OCI-LY7 (cell line): ENCODE data around the gene GNL2. TPM values are rescaled to one million over a fixed set of nuclear protein-coding genes. Genes with fewer than 3 reads are reported as not detected.
A peak's percentile ranks its signal among the peaks of the same experiment; 100 is the strongest.

Source experiments
- BruUV-seq: library from RNA; stranded (reverse); fragments of 400-500 nt; replicated peaks from 2 replicates; lab custom pipeline; 2021; lab: Mats Ljungman, UMichigan
- CTCF ChIA-PET: fragments of 300-600 bp; sonication (Branson Sonifier 250); formaldehyde crosslinking; loops from one replicate; lab custom pipeline; 2022; ENCODE audit warnings: antibody characterized with exemption; ENCODE audit not compliant: unreplicated experiment; lab: Charles Lee
- POLR2A ChIA-PET: fragments of 300-600 bp; sonication (Branson Sonifier 250); formaldehyde crosslinking; loops from one replicate; lab custom pipeline; 2022; ENCODE audit warnings: antibody characterized with exemption; lab: Charles Lee
- DNase-seq: peaks from one replicate; pipeline ENCODE4 v3.0.0-alpha.2; 2015; ENCODE audit warnings: low spot score
- H2AFZ ChIP-seq: fragments of 200-600 bp; sonication (generic), shearing (Covaris generic); 2 replicates; pipeline ENCODE4 v1.6.1; 2014; ENCODE audit warnings: mild to moderate bottlenecking, antibody characterized with exemption, low read length, moderate library complexity
- H3K27ac ChIP-seq: fragments of 200-600 bp; sonication (generic); 2 replicates; pipeline ENCODE4 v1.5.1; 2014; ENCODE audit warnings: mixed run types, low read depth, mild to moderate bottlenecking, moderate library complexity, low read length, inconsistent platforms; ENCODE audit not compliant: poor library complexity, severe bottlenecking
- H3K36me3 ChIP-seq: fragments of 200-600 bp; sonication (generic); 2 replicates; pipeline ENCODE4 v1.6.1; 2014; ENCODE audit warnings: mild to moderate bottlenecking, antibody characterized with exemption, low read length, moderate library complexity, mixed read lengths; ENCODE audit not compliant: insufficient read depth
- H3K4me1 ChIP-seq: fragments of 200-600 bp; sonication (generic); 2 replicates; pipeline ENCODE4 v1.5.1; 2014; ENCODE audit warnings: mild to moderate bottlenecking, low read length; ENCODE audit not compliant: insufficient read depth, poor library complexity, severe bottlenecking
- H3K4me2 ChIP-seq: fragments of 200-600 bp; sonication (generic); 2 replicates; pipeline ENCODE4 v1.6.1; 2014; ENCODE audit warnings: mild to moderate bottlenecking, low read length
- H3K4me3 ChIP-seq: fragments of 200-600 bp; sonication (generic); 2 replicates; pipeline ENCODE4 v1.5.1; 2014; ENCODE audit warnings: mild to moderate bottlenecking, low read depth, low read length; ENCODE audit not compliant: poor library complexity, severe bottlenecking
- H3K79me2 ChIP-seq: fragments of 200-600 bp; sonication (generic); 2 replicates; pipeline ENCODE4 v1.6.1; 2016; ENCODE audit warnings: low read depth, mild to moderate bottlenecking, low read length, moderate library complexity, mixed read lengths; ENCODE audit not compliant: insufficient read depth
- H3K9me2 ChIP-seq: fragments of 200-600 bp; sonication (generic); 2 replicates; pipeline ENCODE4 v1.6.1; 2016; ENCODE audit warnings: mild to moderate bottlenecking, low read length, mixed read lengths; ENCODE audit not compliant: insufficient read depth
- H3K9me3 ChIP-seq: fragments of 200-600 bp; sonication (generic); 2 replicates; pipeline ENCODE4 v1.6.1; 2014; ENCODE audit warnings: mild to moderate bottlenecking, mixed run types, low read length, mixed read lengths
- H4K20me1 ChIP-seq: fragments of 200-600 bp; sonication (generic); 2 replicates; pipeline ENCODE4 v1.6.1; 2014; ENCODE audit warnings: mild to moderate bottlenecking, antibody characterized with exemption, low read length, moderate library complexity, mixed read lengths; ENCODE audit not compliant: insufficient read depth
- EZH2phosphoT487 ChIP-seq: fragments of 200-600 bp; sonication (generic); IDR thresholded peaks from 2 replicates; pipeline ENCODE4 v1.6.1; 2018; ENCODE audit warnings: low read depth, borderline replicate concordance, mild to moderate bottlenecking, mixed run types, antibody characterized with exemption, low read length, moderate library complexity, mixed read lengths
- intact Hi-C: fragments of 100-400 bp; cut with micrococcal nuclease; formaldehyde crosslinking; loops from one replicate; pipeline ENCODE4 v1.10.0; 2022; ENCODE audit not compliant: unreplicated experiment
- total RNA-seq, 2 experiments: library from RNA; depleted of rRNA in 1 of 2; stranded (reverse); fragments of >200 nt in 1 of 2; shearing (Covaris generic) in 1 of 2; gene quantifications; 2 replicates each; pipeline ENCODE4 v1.2.3, GENCODE V29; 2014 to 2022
- TF ChIP-seq, protein P1 (sequence below): fragments of 200-600 bp; sonication (generic); conservative IDR thresholded peaks from 2 replicates; pipeline ENCODE4 v1.5.1; 2014; ENCODE audit warnings: mild to moderate bottlenecking, antibody characterized with exemption, low read length, moderate library complexity, mixed read lengths

Gene GNL2
- total RNA-seq, 2 experiments from 2014 or later = 66.8 to 107 TPM

DNA sequence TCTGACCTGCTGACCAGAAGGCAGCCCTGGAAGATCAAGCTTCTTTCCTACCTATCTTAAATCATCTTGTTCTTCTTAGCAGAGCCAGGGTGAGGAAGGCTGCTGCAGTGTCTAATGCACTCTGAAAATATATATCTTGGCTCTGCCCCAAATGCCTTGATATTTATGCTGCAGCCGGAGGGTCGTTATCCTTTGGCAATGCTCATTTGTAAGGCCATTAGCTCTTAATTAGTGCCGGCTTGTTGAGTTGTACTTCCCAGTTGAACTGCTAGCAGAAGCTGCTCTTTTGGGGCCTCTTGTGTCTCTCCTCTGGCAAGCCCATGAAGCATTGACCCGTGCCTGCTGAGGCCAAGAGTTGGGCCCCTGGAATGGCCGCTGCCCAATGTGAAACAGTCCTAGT, 4.2 kb upstream of the GNL2 start:
- H3K4me2 ChIP-seq = no peak overlapping the region
- intact Hi-C loops = no loop called here
- no peak for TF ChIP-seq EZH2phosphoT487
- TF ChIP-seq, protein P1, sequence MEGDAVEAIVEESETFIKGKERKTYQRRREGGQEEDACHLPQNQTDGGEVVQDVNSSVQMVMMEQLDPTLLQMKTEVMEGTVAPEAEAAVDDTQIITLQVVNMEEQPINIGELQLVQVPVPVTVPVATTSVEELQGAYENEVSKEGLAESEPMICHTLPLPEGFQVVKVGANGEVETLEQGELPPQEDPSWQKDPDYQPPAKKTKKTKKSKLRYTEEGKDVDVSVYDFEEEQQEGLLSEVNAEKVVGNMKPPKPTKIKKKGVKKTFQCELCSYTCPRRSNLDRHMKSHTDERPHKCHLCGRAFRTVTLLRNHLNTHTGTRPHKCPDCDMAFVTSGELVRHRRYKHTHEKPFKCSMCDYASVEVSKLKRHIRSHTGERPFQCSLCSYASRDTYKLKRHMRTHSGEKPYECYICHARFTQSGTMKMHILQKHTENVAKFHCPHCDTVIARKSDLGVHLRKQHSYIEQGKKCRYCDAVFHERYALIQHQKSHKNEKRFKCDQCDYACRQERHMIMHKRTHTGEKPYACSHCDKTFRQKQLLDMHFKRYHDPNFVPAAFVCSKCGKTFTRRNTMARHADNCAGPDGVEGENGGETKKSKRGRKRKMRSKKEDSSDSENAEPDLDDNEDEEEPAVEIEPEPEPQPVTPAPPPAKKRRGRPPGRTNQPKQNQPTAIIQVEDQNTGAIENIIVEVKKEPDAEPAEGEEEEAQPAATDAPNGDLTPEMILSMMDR = no peak
- no TSS peak for BruUV-seq
- peaks cover 8% of the 10 kb centered on the region for H3K79me2 ChIP-seq
- H3K9me2 ChIP-seq = no peaks in the 10 kb centered on the region
- ChIA-PET CTCF (interaction anchor here (1.6 kb wide), 1 partner anchor 76 kb away, joined by 4 read pairs; no protein-coding TSS in a partner anchor), POLR2A (interaction anchor here (0.8 to 1.1 kb wide), 3 partner anchors 9 to 228 kb away, joined by 3 to 7 read pairs (median 3); no protein-coding TSS in a partner anchor)
- no peak overlapping the region for H3K27ac ChIP-seq
- peaks cover 12% of the 10 kb centered on the region for H3K4me1 ChIP-seq
- no peak overlapping the region for H3K4me3 ChIP-seq
- H3K36me3 ChIP-seq = no peaks in the 10 kb centered on the region
- peaks cover 5% of the 10 kb centered on the region; the same call in 1 of the 2 replicates for H4K20me1 ChIP-seq
- DNase-seq = no peak
- no peak overlapping the region for H2AFZ ChIP-seq
- no peaks in the 10 kb centered on the region for H3K9me3 ChIP-seq

DNA sequence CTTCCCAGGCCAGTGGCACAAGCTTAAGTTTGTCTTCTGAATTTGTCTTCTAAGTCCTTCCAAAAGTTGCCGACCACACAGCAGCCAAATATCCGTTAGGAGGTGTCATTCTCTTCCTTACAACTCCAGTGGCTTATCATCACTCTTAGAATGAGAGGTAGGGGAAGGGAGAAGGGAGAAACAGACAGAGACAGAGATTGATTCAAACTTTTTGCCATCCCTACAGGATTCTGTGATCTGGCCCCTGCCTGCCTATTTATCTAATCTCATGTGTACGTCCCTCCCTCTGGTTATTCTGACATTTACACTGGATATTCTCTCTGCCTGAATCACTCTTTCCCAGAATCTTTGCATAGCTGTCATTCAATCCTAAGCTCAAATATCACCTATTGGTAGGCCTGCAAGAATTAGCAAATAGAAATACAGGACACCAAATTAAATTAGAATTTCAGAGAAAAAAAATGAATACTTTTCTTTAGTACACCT, 488 bp upstream of the GNL2 start:
- H4K20me1 ChIP-seq = peaks cover 24% of the 10 kb centered on the region
- H3K9me2 ChIP-seq = no peaks in the 10 kb centered on the region
- peak overlapping the region; percentile 95 for H2AFZ ChIP-seq
- no peak for TF ChIP-seq EZH2phosphoT487
- TF ChIP-seq, protein P1 = no peak
- intact Hi-C loops = no loop called here
- peak overlapping the region; percentile 97 for H3K4me3 ChIP-seq
- POLR2A ChIA-PET = interaction anchor here (1.0 to 1.6 kb wide), 5 partner anchors 10 to 93 kb away, joined by 4 to 7 read pairs (median 6); no protein-coding TSS in a partner anchor
- H3K4me1 ChIP-seq = peaks cover 24% of the 10 kb centered on the region
- CTCF ChIA-PET = interaction anchor here (0.7 to 1.1 kb wide), 3 partner anchors 82 to 111 kb away, joined by 3 to 4 read pairs (median 3); partner anchors contain the start of gene MEAF6
- DNase-seq = no peak
- H3K79me2 ChIP-seq = peaks cover 40% of the 10 kb centered on the region
- H3K27ac ChIP-seq = no peak overlapping the region
- H3K9me3 ChIP-seq = no peaks in the 10 kb centered on the region
- peak overlapping the region; percentile 87 for H3K4me2 ChIP-seq
- BruUV-seq = no TSS peak
- peaks cover 28% of the 10 kb centered on the region for H3K36me3 ChIP-seq

DNA sequence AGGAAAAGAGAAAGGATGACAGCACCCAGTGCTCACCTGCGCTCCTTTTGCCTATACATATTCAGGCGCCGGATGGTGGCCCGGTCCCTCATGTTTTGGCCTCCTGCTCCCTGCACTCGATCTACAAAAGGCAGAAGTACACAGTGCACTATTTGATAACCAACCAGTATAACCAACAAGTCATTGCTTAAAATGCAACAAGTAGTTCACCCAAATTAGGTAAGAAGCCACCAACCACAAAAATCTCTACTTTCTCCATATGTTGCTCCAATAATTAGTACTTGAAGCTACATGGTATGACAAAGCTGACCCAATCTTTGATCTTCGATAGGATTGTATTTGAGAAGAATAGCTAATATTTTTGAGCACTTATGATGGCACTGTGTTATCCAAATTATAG, 2.0 kb downstream of the GNL2 start:
- Histone ChIP-seq H3K9me3 (no peaks in the 10 kb centered on the region), H2AFZ (no peak overlapping the region), H3K9me2 (no peaks in the 10 kb centered on the region), H3K27ac (no peak overlapping the region), H4K20me1 (peaks cover 24% of the 10 kb centered on the region), H3K4me2 (peak overlapping the region; percentile 87), H3K4me3 (no peak overlapping the region), H3K36me3 (peaks cover 53% of the 10 kb centered on the region), H3K4me1 (peaks cover 24% of the 10 kb centered on the region), H3K79me2 (peaks cover 40% of the 10 kb centered on the region)
- TF ChIP-seq EZH2phosphoT487 = no peak
- intact Hi-C loops = no loop called here
- ChIA-PET POLR2A (interaction anchor here (1.3 kb wide), 1 partner anchor 83 kb away, joined by 3 read pairs; no protein-coding TSS in a partner anchor), CTCF (no interaction called here)
- BruUV-seq = no TSS peak
- DNase-seq = no peak
